T-cell (primary cell): Measurements from ENCODE around the gene MAPK9. TPM values are rescaled to one million over a fixed set of nuclear protein-coding genes. Genes with fewer than 3 reads are reported as not detected.

Experiments used
- ATAC-seq, 4 experiments: fragments of 200-7000 bp in 3 of 4; fragments of 150-1000 bp in 1 of 4; cut with Tn5 transposase; replicated peaks in 1 of 4; 1 replicate in 3 of 4; 2 replicates in 1 of 4; pipeline ENCODE4 v1.10.0; 2021; ENCODE audit warnings: moderate library complexity in 3 of 4, mild to moderate bottlenecking in 2 of 4, moderate number of reproducible peaks in 1 of 4
- CTCF ChIA-PET, 2 donors: fragments of 300-600 bp; sonication (Branson Sonifier 250); formaldehyde crosslinking; loops; one replicate each; lab custom pipeline; 2022; ENCODE audit warnings: antibody characterized with exemption in 2 of 2; lab: Charles Lee
- POLR2A ChIA-PET, 2 donors: fragments of 300-600 bp; sonication (Branson Sonifier 250); formaldehyde crosslinking; loops; one replicate each; lab custom pipeline; 2022; ENCODE audit warnings: antibody characterized with exemption in 2 of 2; lab: Charles Lee
- DNase-seq, 35 experiments: peaks; one replicate each; pipeline versions ENCODE4 v3.0.0 to v3.0.0-alpha.2; 2013 to 2023
- H3K27ac ChIP-seq: one replicate; pipeline ENCODE4 v1.5.1; 2013; ENCODE audit warnings: low read length
- H3K27me3 ChIP-seq, 2 experiments: replicated peaks in 1 of 2; 1 replicate in 1 of 2; 2 replicates in 1 of 2; pipeline versions ENCODE4 v1.6.1 to v1.7.0; 2013; ENCODE audit warnings: low read length in 1 of 2, mixed read lengths in 1 of 2; ENCODE audit not compliant: control insufficient read depth in 2 of 2, insufficient read depth in 2 of 2; ENCODE audit errors: extremely low read depth in 1 of 2
- H3K36me3 ChIP-seq, 2 donors: 1 replicate in 1 of 2; 2 replicates in 1 of 2; pipeline versions ENCODE4 v1.6.1 to v1.7.0; 2013; ENCODE audit warnings: low read length in 1 of 2; ENCODE audit not compliant: control insufficient read depth in 2 of 2, insufficient read depth in 1 of 2; ENCODE audit errors: extremely low read depth in 1 of 2
- H3K4me1 ChIP-seq, 2 experiments: 1 replicate in 1 of 2; 2 replicates in 1 of 2; pipeline versions ENCODE4 v1.6.1 to v1.7.0; 2013; ENCODE audit warnings: low read length in 2 of 2, mixed read lengths in 1 of 2; ENCODE audit not compliant: insufficient read depth in 2 of 2, control insufficient read depth in 1 of 2; ENCODE audit errors: extremely low read depth in 1 of 2
- H3K4me3 ChIP-seq, 2 donors: 1 replicate in 1 of 2; 2 replicates in 1 of 2; pipeline versions ENCODE4 v1.5.1 to v1.7.0; 2013; ENCODE audit warnings: mild to moderate bottlenecking in 2 of 2, low read length in 1 of 2, moderate library complexity in 1 of 2; ENCODE audit not compliant: control insufficient read depth in 1 of 2; ENCODE audit errors: extremely low read depth in 1 of 2
- H3K9me3 ChIP-seq: 2 replicates; pipeline ENCODE4 v1.7.0; 2013
- H3K27ac Mint-ChIP-seq, 2 donors: one replicate each; pipeline ENCODE4 v1.8.0; 2020 to 2021; ENCODE audit warnings: mild to moderate bottlenecking in 2 of 2, mixed read lengths in 2 of 2
- H3K27me3 Mint-ChIP-seq, 2 donors: one replicate each; pipeline ENCODE4 v1.8.0; 2021 to 2022; ENCODE audit warnings: mixed read lengths in 2 of 2
- H3K36me3 Mint-ChIP-seq: one replicate; pipeline ENCODE4 v1.8.0; 2021; ENCODE audit warnings: mixed read lengths
- H3K4me1 Mint-ChIP-seq, 3 donors: one replicate each; pipeline ENCODE4 v1.8.0; 2020 to 2022; ENCODE audit warnings: mixed read lengths in 3 of 3, mild to moderate bottlenecking in 1 of 3
- H3K4me3 Mint-ChIP-seq, 3 donors: one replicate each; pipeline ENCODE4 v1.8.0; 2020 to 2022; ENCODE audit warnings: mild to moderate bottlenecking in 3 of 3, mixed read lengths in 3 of 3, moderate library complexity in 3 of 3
- H3K9me3 Mint-ChIP-seq, 3 donors: one replicate each; pipeline ENCODE4 v1.8.0; 2020 to 2022; ENCODE audit warnings: mixed read lengths in 3 of 3
- WGBS: methylation state at CpG from one replicate; pipeline ENCODE4 v1.1.5; 2013; ENCODE audit warnings: missing lambda C conversion rate; ENCODE audit not compliant: insufficient coverage; 5-methylcytosine and 5-hydroxymethylcytosine counted together
- total RNA-seq, 35 experiments: library from RNA in 6 of 35; stranded (reverse) in 6 of 35; fragments of 120-200 nt in 1 of 35; gene quantifications; one replicate each; pipeline versions ENCODE4 v1.2.1 to v1.2.4 and lab custom pipeline; 2013 to 2026

MAPK9 gene
- total RNA-seq, 5 donors from 2014 or later (not counting 1 experiment from before 2014, with no cell fraction given): 28.3 to 35.8 (median 32.5) TPM

GRCh38 chr5:180259260-180259611, 32.6 kb downstream of the MAPK9 start:
- H3K36me3 Mint-ChIP-seq: peaks cover 94% of the 10 kb centered on the region
- no CpG with 5 or more reads among the region's 3 CpGs for WGBS
- H3K36me3 ChIP-seq: peaks cover 17 to 47% of the 10 kb centered on the region in 2 donors
- no peaks in the 10 kb centered on the region for H3K27me3 Mint-ChIP-seq
- peaks cover 17 to 69% (median 60%) of the 10 kb centered on the region in 3 donors for H3K9me3 Mint-ChIP-seq
- no peak for ATAC-seq
- DNase-seq: no peak
- H3K27ac Mint-ChIP-seq: no peak overlapping the region
- peaks cover 24% of the 10 kb centered on the region for H3K9me3 ChIP-seq
- H3K4me3 Mint-ChIP-seq: no peak overlapping the region
- no peak overlapping the region for H3K4me3 ChIP-seq
- H3K4me1 ChIP-seq: no peaks in the 10 kb centered on the region
- ChIA-PET POLR2A (no interaction called here), CTCF (no interaction called here)
- H3K27me3 ChIP-seq: no peaks in the 10 kb centered on the region
- no peaks in the 10 kb centered on the region for H3K4me1 Mint-ChIP-seq
- no peak overlapping the region for H3K27ac ChIP-seq

DNA sequence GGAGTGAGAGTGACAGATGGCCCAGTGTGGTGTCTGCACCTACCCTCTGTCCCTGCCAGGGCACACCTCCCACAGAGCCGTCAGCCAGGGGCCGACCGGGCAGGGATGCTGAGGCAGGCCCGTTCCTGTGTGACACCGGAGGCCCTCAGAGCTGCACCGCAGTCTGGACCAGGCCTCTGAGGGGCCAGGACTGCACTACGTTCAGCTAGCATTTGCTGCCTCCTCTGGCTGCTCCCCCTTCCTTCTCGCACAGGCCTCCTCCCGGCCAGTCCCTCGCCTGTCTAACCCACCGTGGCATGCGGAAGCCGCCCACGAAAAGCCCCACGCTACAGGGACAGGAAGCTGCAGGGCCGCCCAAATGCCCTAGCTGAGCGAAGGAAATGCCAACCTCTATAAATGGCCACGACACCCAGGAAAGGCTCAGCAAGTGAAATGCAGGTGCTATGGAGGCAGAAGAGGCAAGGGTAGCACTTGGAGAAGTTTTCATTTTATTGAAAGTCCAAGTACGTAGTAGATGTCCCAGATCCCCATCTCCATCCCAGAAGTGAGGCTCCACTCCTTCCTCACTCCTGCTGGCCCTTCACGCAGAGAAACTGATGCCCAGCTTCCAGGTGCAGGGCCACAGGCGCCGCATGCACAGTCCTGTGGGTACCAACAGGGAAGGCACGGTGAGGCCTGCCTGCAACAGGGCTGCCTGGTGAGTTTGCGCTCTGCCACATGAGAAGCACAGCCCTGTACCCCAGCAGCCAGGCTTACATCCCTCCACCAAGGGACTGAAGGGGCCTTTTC, 38.7 kb downstream of the MAPK9 start:
- Histone ChIP-seq H3K27me3 (no peaks in the 10 kb centered on the region), H3K4me1 (no peaks in the 10 kb centered on the region), H3K4me3 (no peak overlapping the region), H3K27ac (no peak overlapping the region), H3K9me3 (peaks cover 10% of the 10 kb centered on the region), H3K36me3 (peaks cover 20 to 27% of the 10 kb centered on the region in 2 donors)
- Mint-ChIP-seq H3K27ac (no peak overlapping the region), H3K4me1 (peaks cover 0 to 5% (median 0%) of the 10 kb centered on the region in 3 donors), H3K9me3 (peaks cover 10 to 58% (median 47%) of the 10 kb centered on the region in 3 donors), H3K27me3 (no peaks in the 10 kb centered on the region), H3K36me3 (peaks cover 95% of the 10 kb centered on the region), H3K4me3 (no peak overlapping the region)
- ATAC-seq: no peak
- no peak for DNase-seq
- CTCF ChIA-PET: no interaction called here
- POLR2A ChIA-PET: no interaction called here
- 97% methylated on average over 21 of the region's 24 CpGs for WGBS

DNA sequence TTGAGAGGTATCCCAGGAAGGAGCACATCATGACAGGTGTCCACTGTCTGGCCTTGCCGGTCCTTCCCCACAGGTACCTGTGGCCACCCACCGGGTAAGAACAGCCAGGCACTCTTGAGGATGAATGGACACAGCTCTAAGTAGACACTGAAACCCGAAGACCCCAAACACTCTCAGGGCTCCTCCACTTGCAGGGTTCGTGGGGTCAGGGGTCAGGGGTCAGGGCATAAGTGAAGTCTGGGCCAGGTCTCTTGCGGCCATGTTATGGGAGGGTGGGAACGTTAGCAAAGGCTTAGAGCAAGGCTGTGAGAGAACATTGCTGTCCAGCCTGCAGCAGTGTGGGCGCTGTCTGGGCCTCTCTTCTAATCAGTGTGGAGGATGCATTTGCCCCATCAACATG, 40.0 kb downstream of the MAPK9 start:
- peaks cover 0 to 5% (median 0%) of the 10 kb centered on the region in 3 donors for H3K4me1 Mint-ChIP-seq
- H3K27ac ChIP-seq: no peak overlapping the region
- no peak overlapping the region for H3K27ac Mint-ChIP-seq
- H3K36me3 Mint-ChIP-seq: peaks cover 95% of the 10 kb centered on the region
- no peak for DNase-seq
- no peaks in the 10 kb centered on the region for H3K27me3 ChIP-seq
- H3K9me3 Mint-ChIP-seq: peaks cover 10 to 55% (median 42%) of the 10 kb centered on the region in 3 donors
- no peaks in the 10 kb centered on the region for H3K4me1 ChIP-seq
- no peak overlapping the region for H3K4me3 Mint-ChIP-seq
- peaks cover 6% of the 10 kb centered on the region for H3K9me3 ChIP-seq
- no peak for ATAC-seq
- H3K36me3 ChIP-seq: peaks cover 20 to 35% of the 10 kb centered on the region in 2 donors
- ChIA-PET CTCF (no interaction called here), POLR2A (no interaction called here)
- WGBS: 100% methylated on average over 2 of the region's 7 CpGs
- no peak overlapping the region for H3K4me3 ChIP-seq
- no peaks in the 10 kb centered on the region for H3K27me3 Mint-ChIP-seq

DNA sequence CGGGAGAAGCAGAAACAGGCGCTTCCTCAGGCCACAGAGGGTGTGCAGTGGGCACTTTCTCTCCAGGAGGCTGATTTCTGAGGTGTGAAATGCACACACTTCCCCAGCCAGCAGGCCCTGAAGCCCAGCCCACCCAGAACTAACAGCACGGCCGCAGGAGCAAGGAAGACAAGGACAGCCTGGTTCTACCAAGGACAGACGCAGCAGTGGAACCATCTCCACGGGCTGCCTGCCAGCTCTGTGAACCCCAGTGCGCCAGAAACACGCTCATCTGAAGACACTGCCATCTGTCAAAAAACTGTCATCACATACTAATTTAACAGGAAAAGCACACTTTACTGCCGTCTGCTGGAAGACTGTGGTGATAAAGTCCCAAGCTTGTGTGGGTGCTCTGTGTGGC, 40.7 kb downstream of the MAPK9 start:
- no peak overlapping the region for H3K27ac Mint-ChIP-seq
- peaks cover 0 to 5% (median 0%) of the 10 kb centered on the region in 3 donors for H3K4me1 Mint-ChIP-seq
- no peak overlapping the region for H3K4me3 Mint-ChIP-seq
- peaks cover 96% of the 10 kb centered on the region for H3K36me3 Mint-ChIP-seq
- no peaks in the 10 kb centered on the region for H3K27me3 ChIP-seq
- no peak for DNase-seq
- peaks cover 4% of the 10 kb centered on the region for H3K9me3 ChIP-seq
- CTCF ChIA-PET: no interaction called here
- ATAC-seq: no peak
- H3K4me3 ChIP-seq: no peak overlapping the region
- H3K27ac ChIP-seq: no peak overlapping the region
- no peaks in the 10 kb centered on the region for H3K27me3 Mint-ChIP-seq
- H3K9me3 Mint-ChIP-seq: peaks cover 10 to 62% (median 48%) of the 10 kb centered on the region in 3 donors
- peaks cover 20 to 35% of the 10 kb centered on the region in 2 donors for H3K36me3 ChIP-seq
- no peaks in the 10 kb centered on the region for H3K4me1 ChIP-seq
- POLR2A ChIA-PET: no interaction called here
- 100% methylated on average over 7 of the region's 9 CpGs for WGBS

- Histone ChIP-seq H3K9me3 (peaks cover 4% of the 10 kb centered on the region), H3K27ac (no peak overlapping the region), H3K36me3 (peaks cover 20 to 35% of the 10 kb centered on the region in 2 donors), H3K4me1 (no peaks in the 10 kb centered on the region), H3K27me3 (peaks cover 0 to under 1% of the 10 kb centered on the region in 2 experiments), H3K4me3 (no peak overlapping the region)
- Mint-ChIP-seq H3K4me3 (no peak overlapping the region), H3K4me1 (peaks cover 0 to 5% (median 0%) of the 10 kb centered on the region in 3 donors), H3K9me3 (peaks cover 7 to 56% (median 44%) of the 10 kb centered on the region in 3 donors), H3K27me3 (no peaks in the 10 kb centered on the region), H3K36me3 (peaks cover 94% of the 10 kb centered on the region), H3K27ac (no peak overlapping the region)
- POLR2A ChIA-PET: no interaction called here
- DNase-seq: no peak
- no peak for ATAC-seq
- CTCF ChIA-PET: no interaction called here
- 100% methylated on average over 3 of the region's 4 CpGs for WGBS
These were observed 41.6 kb downstream of the MAPK9 start for GRCh38 chr5:180250329-180250728.

DNA sequence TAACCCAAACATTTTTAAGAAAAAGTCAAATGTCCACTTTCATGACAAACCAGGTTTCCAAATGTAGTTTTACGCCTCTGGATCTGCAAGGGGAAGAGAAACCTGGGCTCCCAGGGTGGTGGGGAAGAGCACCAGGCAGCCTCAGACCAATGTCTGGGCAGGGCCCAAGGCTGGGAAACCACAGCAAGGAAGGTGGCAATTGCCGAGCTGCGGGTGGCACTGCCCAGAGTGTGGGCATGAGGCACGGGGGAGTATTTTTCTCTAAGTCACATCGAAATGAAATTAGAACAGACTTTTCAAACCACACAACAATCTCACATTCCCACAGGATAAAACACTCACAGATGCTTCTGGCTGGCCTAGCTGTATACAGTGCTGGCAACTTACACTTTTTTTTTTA, 50.3 kb downstream of the MAPK9 start:
- Mint-ChIP-seq H3K27me3 (no peaks in the 10 kb centered on the region), H3K36me3 (peaks cover 94% of the 10 kb centered on the region), H3K4me3 (no peak overlapping the region), H3K27ac (no peak overlapping the region), H3K9me3 (peaks cover 0 to 42% (median 24%) of the 10 kb centered on the region in 3 donors), H3K4me1 (no peaks in the 10 kb centered on the region)
- Histone ChIP-seq H3K27ac (no peak overlapping the region), H3K4me3 (no peak overlapping the region), H3K36me3 (peaks cover 11 to 56% of the 10 kb centered on the region in 2 donors), H3K9me3 (no peaks in the 10 kb centered on the region), H3K27me3 (peaks cover 0 to 2% of the 10 kb centered on the region in 2 experiments), H3K4me1 (no peaks in the 10 kb centered on the region)
- CTCF ChIA-PET: no interaction called here
- 90% methylated on average over 2 of the region's 5 CpGs for WGBS
- DNase-seq: no peak
- ATAC-seq: no peak
- POLR2A ChIA-PET: no interaction called here
